Loucy (cell line): ENCODE results near the gene HS3ST3A1.

Experiments used
- H2AFZ ChIP-seq: fragments of 200-600 bp; sonication (generic); 2 replicates; pipeline ENCODE4 v1.6.0; 2016; ENCODE audit warnings: antibody characterized with exemption, mild to moderate bottlenecking, low read length, moderate library complexity
- H3F3A ChIP-seq: fragments of 200-600 bp; 2 replicates; pipeline ENCODE4 v1.6.0; 2016; ENCODE audit warnings: antibody characterized with exemption, low read depth, mild to moderate bottlenecking
- H3K27me3 ChIP-seq: fragments of 200-600 bp; sonication (generic); 2 replicates; pipeline ENCODE4 v1.6.1; 2014; ENCODE audit warnings: low read length, mild to moderate bottlenecking; ENCODE audit not compliant: insufficient read depth, poor library complexity, severe bottlenecking
- H3K36me3 ChIP-seq: fragments of 200-600 bp; sonication (generic); 2 replicates; pipeline ENCODE4 v1.6.1; 2016; ENCODE audit warnings: low read length; ENCODE audit not compliant: insufficient read depth
- H3K4me1 ChIP-seq: fragments of 200-600 bp; sonication (generic); 2 replicates; pipeline ENCODE4 v1.5.1; 2014; ENCODE audit warnings: low read length, mild to moderate bottlenecking; ENCODE audit not compliant: insufficient read depth, poor library complexity, severe bottlenecking
- H3K4me2 ChIP-seq: fragments of 200-600 bp; sonication (generic); 2 replicates; pipeline ENCODE4 v1.6.0; 2014; ENCODE audit warnings: antibody characterized with exemption, low read length, low read depth, mild to moderate bottlenecking; ENCODE audit not compliant: poor library complexity, severe bottlenecking
- H3K4me3 ChIP-seq: fragments of 200-600 bp; sonication (generic); 2 replicates; pipeline ENCODE4 v1.5.1; 2014; ENCODE audit warnings: low read length, mild to moderate bottlenecking, mixed read lengths; ENCODE audit not compliant: poor library complexity, severe bottlenecking
- H3K79me2 ChIP-seq: fragments of 200-600 bp; sonication (generic); 2 replicates; pipeline ENCODE4 v1.6.1; 2014; ENCODE audit warnings: low read length; ENCODE audit not compliant: insufficient read depth
- H3K9ac ChIP-seq: fragments of 200-600 bp; sonication (generic); 2 replicates; pipeline ENCODE4 v1.6.0; 2014; ENCODE audit warnings: mild to moderate bottlenecking, low read depth, low read length, moderate library complexity; ENCODE audit not compliant: poor library complexity, severe bottlenecking
- H3K9me2 ChIP-seq: fragments of 200-600 bp; sonication (generic); replicated peaks from 2 replicates; pipeline ENCODE4 v1.6.1; 2016; ENCODE audit warnings: low read depth, low read length, mixed read lengths
- H3K9me3 ChIP-seq: fragments of 200-600 bp; sonication (generic); 2 replicates; pipeline ENCODE4 v1.6.1; 2014; ENCODE audit warnings: mild to moderate bottlenecking, antibody characterized with exemption, low read length, low read depth; ENCODE audit not compliant: insufficient read depth
- H4K20me1 ChIP-seq: fragments of 200-600 bp; sonication (generic); 2 replicates; pipeline ENCODE4 v1.6.0; 2014; ENCODE audit warnings: antibody characterized with exemption, low read length, mild to moderate bottlenecking; ENCODE audit not compliant: insufficient read depth, poor library complexity, severe bottlenecking
- EZH2phosphoT487 ChIP-seq: fragments of 200-600 bp; IDR thresholded peaks from 2 replicates; pipeline ENCODE4 v1.6.1; 2018; ENCODE audit warnings: antibody characterized with exemption, mild to moderate bottlenecking, moderate library complexity, borderline replicate concordance
- TF ChIP-seq, protein P1 (sequence below): fragments of 200-600 bp; sonication (generic); conservative IDR thresholded peaks from 2 replicates; pipeline ENCODE4 v1.5.1; 2014; ENCODE audit warnings: mild to moderate bottlenecking, antibody characterized with exemption, low read length

HS3ST3A1 gene

DNA sequence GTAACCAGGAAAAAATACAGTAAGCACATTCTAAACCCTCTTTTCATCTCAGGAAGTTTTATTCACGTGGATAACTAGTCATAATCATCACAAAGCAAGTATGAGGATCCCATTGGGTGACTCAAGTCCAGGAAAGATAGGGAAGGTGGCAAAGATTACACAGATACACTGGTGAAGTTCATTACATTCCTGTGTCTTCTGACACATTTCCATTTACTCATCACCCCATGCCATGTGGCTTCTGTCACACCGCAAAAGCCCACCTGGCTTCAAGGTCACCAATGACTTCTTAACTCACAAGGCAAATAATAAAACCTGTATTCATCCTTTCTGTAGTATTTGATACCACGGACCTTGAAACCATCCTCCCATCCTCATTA lies 17.0 kb downstream of the HS3ST3A1 start:
- Histone ChIP-seq H3K4me3 (no peak overlapping the region), H3K36me3 (no peaks in the 10 kb centered on the region), H3K9me3 (no peaks in the 10 kb centered on the region), H2AFZ (no peak overlapping the region), H3F3A (no peaks in the 10 kb centered on the region), H3K27me3 (no peaks in the 10 kb centered on the region), H3K79me2 (no peaks in the 10 kb centered on the region), H3K9ac (no peak overlapping the region), H3K4me1 (no peaks in the 10 kb centered on the region), H3K4me2 (no peak overlapping the region), H3K9me2 (no peaks in the 10 kb centered on the region), H4K20me1 (no peaks in the 10 kb centered on the region)
- TF ChIP-seq, protein P1, sequence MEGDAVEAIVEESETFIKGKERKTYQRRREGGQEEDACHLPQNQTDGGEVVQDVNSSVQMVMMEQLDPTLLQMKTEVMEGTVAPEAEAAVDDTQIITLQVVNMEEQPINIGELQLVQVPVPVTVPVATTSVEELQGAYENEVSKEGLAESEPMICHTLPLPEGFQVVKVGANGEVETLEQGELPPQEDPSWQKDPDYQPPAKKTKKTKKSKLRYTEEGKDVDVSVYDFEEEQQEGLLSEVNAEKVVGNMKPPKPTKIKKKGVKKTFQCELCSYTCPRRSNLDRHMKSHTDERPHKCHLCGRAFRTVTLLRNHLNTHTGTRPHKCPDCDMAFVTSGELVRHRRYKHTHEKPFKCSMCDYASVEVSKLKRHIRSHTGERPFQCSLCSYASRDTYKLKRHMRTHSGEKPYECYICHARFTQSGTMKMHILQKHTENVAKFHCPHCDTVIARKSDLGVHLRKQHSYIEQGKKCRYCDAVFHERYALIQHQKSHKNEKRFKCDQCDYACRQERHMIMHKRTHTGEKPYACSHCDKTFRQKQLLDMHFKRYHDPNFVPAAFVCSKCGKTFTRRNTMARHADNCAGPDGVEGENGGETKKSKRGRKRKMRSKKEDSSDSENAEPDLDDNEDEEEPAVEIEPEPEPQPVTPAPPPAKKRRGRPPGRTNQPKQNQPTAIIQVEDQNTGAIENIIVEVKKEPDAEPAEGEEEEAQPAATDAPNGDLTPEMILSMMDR: no peak
- TF ChIP-seq EZH2phosphoT487: no peak

DNA sequence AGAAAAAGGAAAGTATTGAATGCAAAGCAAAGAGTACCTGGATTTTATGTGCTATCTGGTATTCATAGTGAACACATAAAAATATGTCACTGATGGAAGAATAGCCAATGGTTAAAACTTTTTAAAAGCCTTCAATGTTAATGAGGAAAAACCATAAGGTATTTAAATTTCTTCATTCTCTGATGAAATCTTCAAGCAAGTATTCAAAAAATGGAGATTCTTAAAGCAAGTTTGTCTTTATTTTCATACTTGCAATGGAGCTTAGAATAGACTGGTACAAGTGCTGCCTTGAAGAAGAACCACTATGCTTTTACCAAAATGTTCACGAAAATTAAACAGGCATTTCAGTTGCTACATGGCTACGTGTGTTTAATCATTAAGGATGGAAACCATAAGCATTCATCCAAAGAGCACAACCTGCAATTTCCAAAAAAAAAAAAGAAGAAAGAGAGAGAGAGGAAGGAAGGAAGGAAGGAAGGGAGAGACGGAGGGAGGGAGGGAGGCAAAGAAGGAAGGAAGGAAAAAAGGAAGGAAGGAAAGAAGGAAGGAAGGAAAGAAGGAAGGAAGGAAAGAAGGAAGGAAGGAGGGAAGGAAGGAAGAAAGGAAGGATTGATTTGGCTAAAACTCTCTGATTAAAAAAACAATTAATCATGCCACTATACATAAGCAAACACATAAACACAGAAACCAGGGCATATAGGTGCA lies 17.6 kb downstream of the HS3ST3A1 start:
- H2AFZ ChIP-seq: no peak overlapping the region
- H3K36me3 ChIP-seq: no peaks in the 10 kb centered on the region
- H3K27me3 ChIP-seq: no peaks in the 10 kb centered on the region
- H3K9ac ChIP-seq: no peak overlapping the region
- no peak overlapping the region for H3K4me3 ChIP-seq
- H3K9me3 ChIP-seq: no peaks in the 10 kb centered on the region
- no peaks in the 10 kb centered on the region for H4K20me1 ChIP-seq
- no peak overlapping the region for H3K4me2 ChIP-seq
- H3K4me1 ChIP-seq: no peaks in the 10 kb centered on the region
- H3K9me2 ChIP-seq: no peaks in the 10 kb centered on the region
- TF ChIP-seq, protein P1: no peak
- TF ChIP-seq EZH2phosphoT487: no peak
- no peaks in the 10 kb centered on the region for H3K79me2 ChIP-seq
- no peaks in the 10 kb centered on the region for H3F3A ChIP-seq

DNA sequence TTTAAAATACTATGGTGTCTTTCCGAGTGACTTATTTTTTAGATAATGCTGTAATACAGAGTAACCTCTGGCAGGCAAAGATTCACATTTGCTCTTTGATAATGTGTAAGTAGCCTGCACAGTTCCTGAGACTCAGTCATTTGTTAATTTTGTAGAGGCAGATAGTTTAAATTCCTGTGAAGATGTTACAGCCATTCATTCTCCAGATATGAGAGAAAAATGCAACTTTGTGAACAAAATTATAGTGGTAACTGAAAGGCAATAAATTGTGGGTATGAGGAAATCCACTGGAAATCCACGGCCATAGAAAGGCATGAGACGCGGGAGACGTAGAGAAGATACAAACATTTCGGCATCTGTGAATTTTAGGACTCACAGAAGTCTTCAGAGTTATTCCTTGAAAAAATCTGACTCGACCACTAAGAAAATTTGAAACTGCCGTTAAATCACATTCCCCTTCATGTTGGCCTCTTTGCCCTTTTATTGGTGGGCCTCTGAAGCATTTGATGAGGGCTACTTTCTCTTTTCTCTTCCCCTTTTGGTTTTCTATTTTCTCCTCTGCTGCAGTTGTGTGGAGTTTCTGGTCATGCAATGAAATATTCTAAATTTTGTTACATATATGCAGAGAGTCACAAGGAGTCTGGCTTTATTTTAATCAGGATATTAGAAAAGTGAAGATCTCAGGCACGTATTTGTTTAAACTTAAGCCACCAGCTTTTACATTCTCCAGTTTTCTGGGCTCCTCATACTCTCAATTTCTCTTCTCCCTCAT lies 18.8 kb downstream of the HS3ST3A1 start:
- TF ChIP-seq, protein P1: no peak
- TF ChIP-seq EZH2phosphoT487: no peak
- no peaks in the 10 kb centered on the region for H3K9me3 ChIP-seq
- no peak overlapping the region for H2AFZ ChIP-seq
- H3K27me3 ChIP-seq: no peaks in the 10 kb centered on the region
- no peaks in the 10 kb centered on the region for H3F3A ChIP-seq
- no peak overlapping the region for H3K4me3 ChIP-seq
- H3K36me3 ChIP-seq: no peaks in the 10 kb centered on the region
- no peak overlapping the region for H3K4me2 ChIP-seq
- H3K4me1 ChIP-seq: no peaks in the 10 kb centered on the region
- no peaks in the 10 kb centered on the region for H4K20me1 ChIP-seq
- H3K9ac ChIP-seq: no peak overlapping the region
- no peaks in the 10 kb centered on the region for H3K79me2 ChIP-seq
- H3K9me2 ChIP-seq: no peaks in the 10 kb centered on the region
